DMS114 treated with DMSO at 0.1 percent for 48 hours (cell line): ENCODE data around the gene FXN.

Source experiments
- DNase-seq: peaks from one replicate; lab custom pipeline; 2025; ENCODE audit not compliant: unreplicated experiment; lab: John Stamatoyannopoulos, UW

The FXN gene

GRCh38 chr9:69137311-69137710 lies 101.8 kb downstream of the FXN start:
- no peak for DNase-seq

- DNase-seq, result no peak
Measured at GRCh38 chr9:69139596-69139995, 104.0 kb downstream of the FXN start.

- no peak for DNase-seq
Measured at GRCh38 chr9:69140123-69140735, 104.7 kb downstream of the FXN start.

- no peak for DNase-seq
Measured at GRCh38 chr9:69141851-69142250, 106.3 kb downstream of the FXN start.

- DNase-seq, result no peak
Measured at GRCh38 chr9:69143291-69143690, 107.7 kb downstream of the FXN start.

GRCh38 chr9:69145144-69145715 lies 109.7 kb downstream of the FXN start:
- no peak for DNase-seq

- no peak for DNase-seq
Measured at GRCh38 chr9:69147041-69147834, 111.7 kb downstream of the FXN start.

- DNase-seq, result no peak
Measured at GRCh38 chr9:69149321-69149807, 113.8 kb downstream of the FXN start.
